Stimulated activated CD8-positive, alpha-beta memory T cell treated with anti-CD3 and anti-CD28 coated beads, Interleukin-12 subunit alpha, Interleukin-12 subunit beta, amount 100 ng/mL, for 24 hours (primary cell): Measurements from ENCODE around the gene NLRC5.

Experiments
- DNase-seq: peaks from one replicate; pipeline ENCODE4 v3.0.0-alpha.2; 2020; ENCODE audit errors: extremely low read depth

NLRC5 gene

GRCh38 chr16:57123974-57124674 lies 134.8 kb downstream of the NLRC5 start:
- DNase-seq: no peak

- no peak for DNase-seq
These were observed 136.0 kb downstream of the NLRC5 start for GRCh38 chr16:57125376-57125775.

GRCh38 chr16:57125969-57126368 lies 136.6 kb downstream of the NLRC5 start:
- DNase-seq: no peak

- DNase-seq: no peak
These were observed 137.1 kb downstream of the NLRC5 start for GRCh38 chr16:57126411-57126810.

GRCh38 chr16:57127037-57127763 lies 137.8 kb downstream of the NLRC5 start:
- no peak for DNase-seq

- no peak for DNase-seq
These were observed 138.5 kb downstream of the NLRC5 start for GRCh38 chr16:57127836-57128235.

GRCh38 chr16:57128771-57129389 lies 139.5 kb downstream of the NLRC5 start:
- no peak for DNase-seq

- DNase-seq: no peak
These were observed 141.6 kb downstream of the NLRC5 start for GRCh38 chr16:57130950-57131321.

GRCh38 chr16:57131351-57131970 lies 142.1 kb downstream of the NLRC5 start:
- no peak for DNase-seq

- DNase-seq: no peak
These were observed 143.1 kb downstream of the NLRC5 start for GRCh38 chr16:57132470-57132869.

GRCh38 chr16:57133031-57133430 lies 143.7 kb downstream of the NLRC5 start:
- DNase-seq: no peak
